Vagina (tissue), 2 donors: ENCODE data around the gene NFIA. TPM values are rescaled to one million over a fixed set of nuclear protein-coding genes. Genes with fewer than 3 reads are reported as not detected.

Experiments
- DNase-seq, 2 donors: peaks; one replicate each; pipeline ENCODE4 v3.0.0-alpha.2; 2017; ENCODE audit errors: extremely low spot score in 2 of 2
- H3K27ac ChIP-seq: fragments of 200-600 bp; sonication (generic); one replicate; pipeline ENCODE4 v1.5.1; 2019
- H3K27me3 ChIP-seq: fragments of 200-600 bp; sonication (generic); one replicate; pipeline ENCODE4 v1.5.1; 2019
- H3K36me3 ChIP-seq, 2 donors: fragments of 200-600 bp; sonication (generic); one replicate each; pipeline ENCODE4 v1.5.1; 2017 to 2019
- H3K4me1 ChIP-seq: fragments of 200-600 bp; sonication (generic); one replicate; pipeline ENCODE4 v1.5.1; 2019
- H3K4me3 ChIP-seq, 2 donors: fragments of 200-600 bp; sonication (generic); 1 replicate in 1 of 2; 2 replicates in 1 of 2; pipeline ENCODE4 v1.5.1; 2016 to 2019
- H3K9me3 ChIP-seq: fragments of 200-600 bp; sonication (generic); one replicate; pipeline ENCODE4 v1.5.1; 2019
- CTCF ChIP-seq, 3 experiments: fragments of 450-650 bp in 2 of 3; fragments of 200-600 bp in 1 of 3; sonication (generic) in 1 of 3; IDR thresholded peaks; one replicate each; pipeline ENCODE4 v1.5.1; 2017 to 2019; ENCODE audit warnings: antibody characterized with exemption in 3 of 3, mild to moderate bottlenecking in 2 of 3, moderate library complexity in 2 of 3
- POLR2A ChIP-seq, 2 donors: fragments of 450-650 bp; IDR thresholded peaks; one replicate each; pipeline ENCODE4 v1.6.1; 2017; ENCODE audit warnings: antibody characterized with exemption in 2 of 2, mild to moderate bottlenecking in 2 of 2, moderate library complexity in 2 of 2
- POLR2AphosphoS5 ChIP-seq, 2 donors: sonication (generic); formaldehyde crosslinking; IDR thresholded peaks; one replicate each; pipeline ENCODE4 v1.9.0; 2017; ENCODE audit warnings: antibody characterized with exemption in 2 of 2, mild to moderate bottlenecking in 2 of 2, low read depth in 1 of 2; ENCODE audit not compliant: insufficient read depth in 1 of 2
- intact Hi-C: fragments of 100-400 bp; cut with DNase I; formaldehyde crosslinking; loops from one replicate; pipeline ENCODE4 v1.15.1; 2023
- total RNA-seq: library from RNA; depleted of rRNA; stranded (reverse); fragments of >200 nt; gene quantifications from one replicate; pipeline ENCODE4 v1.2.3, GENCODE V29; 2016

NFIA gene
- total RNA-seq, 1 donor from 2014 or later = 59.2 TPM

- Histone ChIP-seq H3K27ac (no peak overlapping the region), H3K9me3 (no peaks in the 10 kb centered on the region), H3K36me3 (no peaks in the 10 kb centered on the region), H3K4me3 (no peak overlapping the region), H3K4me1 (no peaks in the 10 kb centered on the region), H3K27me3 (no peaks in the 10 kb centered on the region)
- intact Hi-C loops = no loop called here
- no peak for DNase-seq
- TF ChIP-seq POLR2AphosphoS5 (IDR thresholded peaks at IDR 0.05; ENCODE audit: insufficient read depth in 1 of 2, low read depth in 1 of 2) (no peak), CTCF (IDR thresholded peaks at IDR 0.05) (no peak), POLR2A (IDR thresholded peaks at IDR 0.05) (no peak)
Observed at GRCh38 chr1:61428146-61428545, 345.8 kb downstream of the NFIA start.

GRCh38 chr1:61432616-61433388, 350.4 kb downstream of the NFIA start:
- peaks cover 26% of the 10 kb centered on the region for H3K4me1 ChIP-seq
- intact Hi-C loops = no loop called here
- no peak overlapping the region for H3K27ac ChIP-seq

GRCh38 chr1:61433646-61434045, 351.3 kb downstream of the NFIA start:
- no peak overlapping the region for H3K27ac ChIP-seq
- no peak for DNase-seq
- peaks cover 26% of the 10 kb centered on the region for H3K4me1 ChIP-seq

More at GRCh38 chr1:61432616-61433388, 350.4 kb downstream of the NFIA start:
- Histone ChIP-seq H3K36me3 (no peaks in the 10 kb centered on the region), H3K9me3 (no peaks in the 10 kb centered on the region), H3K27me3 (no peaks in the 10 kb centered on the region), H3K4me3 (no peak overlapping the region)
- DNase-seq = no peak
- TF ChIP-seq POLR2AphosphoS5 (IDR thresholded peaks at IDR 0.05; ENCODE audit: insufficient read depth in 1 of 2, low read depth in 1 of 2) = no peak
- TF ChIP-seq POLR2A (IDR thresholded peaks at IDR 0.05) = no peak
- TF ChIP-seq CTCF (IDR thresholded peaks at IDR 0.05) = no peak

GRCh38 chr1:61434276-61434675, 351.9 kb downstream of the NFIA start:
- TF ChIP-seq POLR2A (IDR thresholded peaks at IDR 0.05) (no peak), CTCF (IDR thresholded peaks at IDR 0.05) (no peak), POLR2AphosphoS5 (IDR thresholded peaks at IDR 0.05; ENCODE audit: insufficient read depth in 1 of 2, low read depth in 1 of 2) (no peak)
- intact Hi-C loops = no loop called here
- Histone ChIP-seq H3K27me3 (no peaks in the 10 kb centered on the region), H3K4me1 (peaks cover 26% of the 10 kb centered on the region), H3K36me3 (no peaks in the 10 kb centered on the region), H3K4me3 (no peak overlapping the region), H3K9me3 (no peaks in the 10 kb centered on the region), H3K27ac (no peak overlapping the region)
- DNase-seq = no peak

More at GRCh38 chr1:61433646-61434045, 351.3 kb downstream of the NFIA start:
- Histone ChIP-seq H3K9me3 (no peaks in the 10 kb centered on the region), H3K4me3 (no peak overlapping the region), H3K36me3 (no peaks in the 10 kb centered on the region), H3K27me3 (no peaks in the 10 kb centered on the region)
- intact Hi-C loops = no loop called here
- TF ChIP-seq CTCF (IDR thresholded peaks at IDR 0.05) = no peak
- no peak for TF ChIP-seq POLR2A (IDR thresholded peaks at IDR 0.05)
- TF ChIP-seq POLR2AphosphoS5 (IDR thresholded peaks at IDR 0.05; ENCODE audit: insufficient read depth in 1 of 2, low read depth in 1 of 2) = no peak

GRCh38 chr1:61435226-61435625, 352.9 kb downstream of the NFIA start:
- no peak overlapping the region for H3K27ac ChIP-seq
- TF ChIP-seq CTCF (IDR thresholded peaks at IDR 0.05) (no peak), POLR2A (IDR thresholded peaks at IDR 0.05) (no peak), POLR2AphosphoS5 (IDR thresholded peaks at IDR 0.05; ENCODE audit: insufficient read depth in 1 of 2, low read depth in 1 of 2) (no peak)
- no peaks in the 10 kb centered on the region for H3K27me3 ChIP-seq
- no peaks in the 10 kb centered on the region for H3K36me3 ChIP-seq
- H3K9me3 ChIP-seq = no peaks in the 10 kb centered on the region
- no peak for DNase-seq
- H3K4me3 ChIP-seq = no peak overlapping the region
- peaks cover 26% of the 10 kb centered on the region for H3K4me1 ChIP-seq
- intact Hi-C loops = no loop called here
